H9 (cell line): ENCODE results near the gene SNX18. TPM values are rescaled to one million over a fixed set of nuclear protein-coding genes. Genes with fewer than 3 reads are reported as not detected.
A peak's percentile ranks its signal among the peaks of the same experiment; 100 is the strongest.

Experiments used
- DNase-seq: peaks from one replicate; pipeline ENCODE4 v3.0.0-alpha.2; 2017
- H2AFZ ChIP-seq: one replicate; pipeline ENCODE4 v1.6.1; 2013; ENCODE audit warnings: mild to moderate bottlenecking, low read length, control low read depth, moderate library complexity
- H2AK5ac ChIP-seq: 2 replicates; pipeline ENCODE4 v1.6.1; 2013; ENCODE audit warnings: low read length, control low read depth, mixed read lengths; ENCODE audit not compliant: insufficient read length
- H2BK120ac ChIP-seq: one replicate; pipeline ENCODE4 v1.6.1; 2013; ENCODE audit warnings: low read depth, mild to moderate bottlenecking, low read length, control low read depth, inconsistent platforms; ENCODE audit not compliant: poor library complexity, severe bottlenecking
- H2BK12ac ChIP-seq: 2 replicates; pipeline ENCODE4 v1.6.1; 2013; ENCODE audit warnings: low read length, control low read depth, mixed read lengths, low read depth; ENCODE audit not compliant: insufficient read length
- H2BK15ac ChIP-seq: 2 replicates; pipeline ENCODE4 v1.6.1; 2013; ENCODE audit warnings: low read depth, low read length, control low read depth
- H2BK20ac ChIP-seq: one replicate; pipeline ENCODE4 v1.6.1; 2013; ENCODE audit warnings: low read depth, mild to moderate bottlenecking, low read length, control low read depth, inconsistent platforms; ENCODE audit not compliant: poor library complexity, severe bottlenecking
- H2BK5ac ChIP-seq: 2 replicates; pipeline ENCODE4 v1.6.1; 2013; ENCODE audit warnings: low read length, control low read depth, mixed read lengths; ENCODE audit not compliant: insufficient read length
- H3K14ac ChIP-seq: 2 replicates; pipeline ENCODE4 v1.6.1; 2013; ENCODE audit warnings: low read length, control low read depth; ENCODE audit not compliant: insufficient read depth
- H3K18ac ChIP-seq: 2 replicates; pipeline ENCODE4 v1.6.1; 2013; ENCODE audit warnings: low read depth, mild to moderate bottlenecking, mixed read lengths, low read length, control low read depth; ENCODE audit not compliant: insufficient read length
- H3K23ac ChIP-seq: 2 replicates; pipeline ENCODE4 v1.6.1; 2013; ENCODE audit warnings: low read length, control low read depth, mixed read lengths, low read depth; ENCODE audit not compliant: insufficient read length
- H3K23me2 ChIP-seq: 2 replicates; pipeline ENCODE4 v1.6.1; 2013; ENCODE audit warnings: low read depth, mild to moderate bottlenecking, mixed read lengths, low read length, control low read depth; ENCODE audit not compliant: insufficient read length, poor library complexity, severe bottlenecking
- H3K27ac ChIP-seq: 2 replicates; pipeline ENCODE4 v1.5.1; 2013; ENCODE audit warnings: low read length, control low read depth, mixed read lengths, low read depth; ENCODE audit not compliant: insufficient read length
- H3K27me3 ChIP-seq: 2 replicates; pipeline ENCODE4 v1.6.1; 2013; ENCODE audit warnings: low read length, control low read depth, inconsistent platforms; ENCODE audit not compliant: insufficient read depth
- H3K4ac ChIP-seq: 2 replicates; pipeline ENCODE4 v1.6.1; 2013; ENCODE audit warnings: low read depth, mild to moderate bottlenecking, control low read depth, inconsistent platforms, low read length, moderate library complexity
- H3K4me1 ChIP-seq: 2 replicates; pipeline ENCODE4 v1.6.1; 2013; ENCODE audit warnings: low read length, control low read depth, inconsistent platforms; ENCODE audit not compliant: insufficient read depth
- H3K4me2 ChIP-seq: 2 replicates; pipeline ENCODE4 v1.6.1; 2013; ENCODE audit warnings: low read length, control low read depth, mixed read lengths; ENCODE audit not compliant: insufficient read length, insufficient read depth
- H3K56ac ChIP-seq: 2 replicates; pipeline ENCODE4 v1.6.1; 2013; ENCODE audit warnings: low read depth, mild to moderate bottlenecking, mixed read lengths, low read length, control low read depth; ENCODE audit not compliant: insufficient read length
- H3K79me1 ChIP-seq: 2 replicates; pipeline ENCODE4 v1.6.1; 2013; ENCODE audit warnings: low read depth, mild to moderate bottlenecking, moderate library complexity, low read length, control low read depth, inconsistent platforms; ENCODE audit not compliant: insufficient read depth, poor library complexity, severe bottlenecking
- H3K79me2 ChIP-seq: 2 replicates; pipeline ENCODE4 v1.6.1; 2013; ENCODE audit warnings: low read length, control low read depth, inconsistent platforms; ENCODE audit not compliant: insufficient read depth
- H3K9ac ChIP-seq: 2 replicates; pipeline ENCODE4 v1.6.1; 2013; ENCODE audit warnings: low read length, control low read depth, mixed read lengths; ENCODE audit not compliant: insufficient read length; ENCODE audit errors: extremely low read depth
- H3K9me3 ChIP-seq: one replicate; pipeline ENCODE4 v1.6.1; 2013; ENCODE audit warnings: low read depth, low read length, inconsistent platforms; ENCODE audit not compliant: control insufficient read depth
- H3T11ph ChIP-seq: one replicate; pipeline ENCODE4 v1.6.1; 2013; ENCODE audit warnings: mild to moderate bottlenecking, low read length, control low read depth, inconsistent platforms
- H4K20me1 ChIP-seq: one replicate; pipeline ENCODE4 v1.6.1; 2013; ENCODE audit not compliant: control insufficient read depth, insufficient read length, insufficient read depth
- H4K5ac ChIP-seq: 2 replicates; pipeline ENCODE4 v1.6.1; 2013; ENCODE audit warnings: low read depth, mild to moderate bottlenecking, mixed read lengths, low read length, control low read depth; ENCODE audit not compliant: insufficient read length
- H4K8ac ChIP-seq: replicated peaks from 2 replicates; pipeline ENCODE4 v1.6.1; 2013; ENCODE audit warnings: low read length, control low read depth, mixed read lengths, low read depth; ENCODE audit not compliant: insufficient read length
- H4K91ac ChIP-seq: 2 replicates; pipeline ENCODE4 v1.6.1; 2013; ENCODE audit warnings: low read depth, mild to moderate bottlenecking, moderate library complexity, mixed read lengths, low read length, control low read depth; ENCODE audit not compliant: insufficient read length
- H3K27ac Mint-ChIP-seq, 3 experiments: 2 replicates in 2 of 3; 3 replicates in 1 of 3; pipeline ENCODE4 v1.8.0; 2020 to 2021; ENCODE audit warnings: mixed read lengths in 3 of 3, mild to moderate bottlenecking in 1 of 3, moderate library complexity in 1 of 3
- H3K27me3 Mint-ChIP-seq: 2 replicates; pipeline ENCODE4 v1.8.0; 2021; ENCODE audit warnings: low read depth, mild to moderate bottlenecking, moderate library complexity, mixed read lengths
- H3K36me3 Mint-ChIP-seq, 3 experiments: 2 replicates in 2 of 3; 3 replicates in 1 of 3; pipeline ENCODE4 v1.8.0; 2020 to 2021; ENCODE audit warnings: low read depth in 3 of 3, mixed read lengths in 3 of 3; ENCODE audit not compliant: insufficient read depth in 1 of 3
- H3K4me1 Mint-ChIP-seq, 2 experiments: 2 replicates each; pipeline ENCODE4 v1.8.0; 2020; ENCODE audit warnings: mixed read lengths in 2 of 2
- H3K4me3 Mint-ChIP-seq, 2 experiments: 2 replicates in 1 of 2; 3 replicates in 1 of 2; pipeline ENCODE4 v1.8.0; 2020 to 2021; ENCODE audit warnings: mild to moderate bottlenecking in 2 of 2, mixed read lengths in 2 of 2, moderate library complexity in 1 of 2
- H3K9me3 Mint-ChIP-seq, 2 experiments: 2 replicates in 1 of 2; 3 replicates in 1 of 2; pipeline ENCODE4 v1.8.0; 2020; ENCODE audit warnings: mild to moderate bottlenecking in 2 of 2, mixed read lengths in 2 of 2, moderate library complexity in 1 of 2
- WGBS: extraction: QIAGEN DNeasy Blood & Tissue Kit; methylation state at CpG from one replicate; pipeline ENCODE4 v1.1.7; 2013; ENCODE audit warnings: missing lambda C conversion rate, low lambda C conversion rate, mixed read lengths; ENCODE audit not compliant: insufficient read length; ENCODE audit errors: extremely low coverage; 5-methylcytosine and 5-hydroxymethylcytosine counted together
- total RNA-seq: library from RNA; stranded (reverse); gene quantifications from 2 replicates; pipeline ENCODE4 v1.2.1, GENCODE V29; 2021
- TF ChIP-seq, protein P1 (sequence below): fragments of 200-600 bp; sonication (generic); conservative IDR thresholded peaks from 3 replicates; pipeline ENCODE4 v1.8.0; 2021; ENCODE audit warnings: antibody characterized with exemption, mild to moderate bottlenecking

Gene SNX18
- total RNA-seq, 1 experiment from 2014 or later, result 17.2 TPM

DNA sequence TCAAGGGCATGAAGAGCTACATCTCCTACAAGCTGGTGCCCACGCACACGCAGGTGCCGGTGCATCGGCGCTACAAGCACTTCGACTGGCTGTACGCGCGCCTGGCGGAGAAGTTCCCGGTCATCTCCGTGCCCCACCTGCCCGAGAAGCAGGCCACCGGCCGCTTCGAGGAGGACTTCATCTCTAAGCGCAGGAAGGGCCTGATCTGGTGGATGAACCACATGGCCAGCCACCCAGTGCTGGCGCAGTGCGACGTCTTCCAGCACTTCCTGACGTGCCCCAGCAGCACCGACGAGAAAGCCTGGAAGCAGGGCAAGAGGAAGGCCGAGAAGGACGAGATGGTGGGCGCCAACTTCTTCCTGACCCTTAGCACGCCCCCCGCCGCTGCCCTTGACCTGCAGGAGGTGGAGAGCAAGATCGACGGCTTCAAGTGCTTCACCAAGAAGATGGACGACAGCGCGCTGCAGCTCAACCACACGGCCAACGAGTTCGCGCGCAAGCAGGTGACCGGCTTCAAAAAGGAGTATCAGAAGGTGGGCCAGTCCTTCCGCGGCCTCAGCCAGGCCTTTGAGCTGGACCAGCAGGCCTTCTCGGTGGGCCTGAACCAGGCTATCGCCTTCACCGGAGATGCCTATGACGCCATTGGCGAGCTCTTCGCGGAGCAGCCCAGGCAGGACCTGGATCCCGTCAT, 1.4 kb downstream of the SNX18 start:
- Mint-ChIP-seq H3K36me3 (peaks cover 5 to 14% (median 13%) of the 10 kb centered on the region in 3 experiments; a peak in 5 of 7 replicates), H3K4me1 (peaks cover 43 to 48% of the 10 kb centered on the region in 2 experiments), H3K27me3 (peaks cover 26% of the 10 kb centered on the region), H3K9me3 (no peaks in the 10 kb centered on the region; a peak in 1 of 5 replicates), H3K27ac (no peak overlapping the region), H3K4me3 (peak overlapping the region; percentile 52 to 77)
- no peak overlapping the region for H4K8ac ChIP-seq
- peaks cover 3% of the 10 kb centered on the region; the same call in 1 of the 2 replicates for H3K27me3 ChIP-seq
- no peak overlapping the region for H3K56ac ChIP-seq
- H3K79me2 ChIP-seq, result peaks cover 9% of the 10 kb centered on the region; the same call in 1 of the 2 replicates
- peak overlapping the region; percentile 68 for H3K4me2 ChIP-seq
- TF ChIP-seq, protein P1, sequence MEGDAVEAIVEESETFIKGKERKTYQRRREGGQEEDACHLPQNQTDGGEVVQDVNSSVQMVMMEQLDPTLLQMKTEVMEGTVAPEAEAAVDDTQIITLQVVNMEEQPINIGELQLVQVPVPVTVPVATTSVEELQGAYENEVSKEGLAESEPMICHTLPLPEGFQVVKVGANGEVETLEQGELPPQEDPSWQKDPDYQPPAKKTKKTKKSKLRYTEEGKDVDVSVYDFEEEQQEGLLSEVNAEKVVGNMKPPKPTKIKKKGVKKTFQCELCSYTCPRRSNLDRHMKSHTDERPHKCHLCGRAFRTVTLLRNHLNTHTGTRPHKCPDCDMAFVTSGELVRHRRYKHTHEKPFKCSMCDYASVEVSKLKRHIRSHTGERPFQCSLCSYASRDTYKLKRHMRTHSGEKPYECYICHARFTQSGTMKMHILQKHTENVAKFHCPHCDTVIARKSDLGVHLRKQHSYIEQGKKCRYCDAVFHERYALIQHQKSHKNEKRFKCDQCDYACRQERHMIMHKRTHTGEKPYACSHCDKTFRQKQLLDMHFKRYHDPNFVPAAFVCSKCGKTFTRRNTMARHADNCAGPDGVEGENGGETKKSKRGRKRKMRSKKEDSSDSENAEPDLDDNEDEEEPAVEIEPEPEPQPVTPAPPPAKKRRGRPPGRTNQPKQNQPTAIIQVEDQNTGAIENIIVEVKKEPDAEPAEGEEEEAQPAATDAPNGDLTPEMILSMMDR, result no peak
- H3K27ac ChIP-seq, result no peak overlapping the region
- no peaks in the 10 kb centered on the region for H4K20me1 ChIP-seq
- H3K4me1 ChIP-seq, result 0 out of 2 replicates have a peak, but pooled peaks cover 2% of the 10 kb centered on the region
- no peak overlapping the region for H2AFZ ChIP-seq
- no peak overlapping the region; the same call in 1 of the 2 replicates for H3K14ac ChIP-seq
- H2BK20ac ChIP-seq, result no peak overlapping the region
- no peaks in the 10 kb centered on the region for H3K79me1 ChIP-seq
- H3T11ph ChIP-seq, result no peak overlapping the region
- H2BK120ac ChIP-seq, result no peak overlapping the region
- H4K5ac ChIP-seq, result no peak overlapping the region
- H2BK15ac ChIP-seq, result no peak overlapping the region
- H3K9me3 ChIP-seq, result no peaks in the 10 kb centered on the region
- no peak overlapping the region for H4K91ac ChIP-seq
- no peak overlapping the region for H2BK5ac ChIP-seq
- H3K18ac ChIP-seq, result no peak overlapping the region
- peaks cover 7% of the 10 kb centered on the region for H3K23me2 ChIP-seq
- no CpG with 5 or more reads among the region's 50 CpGs for WGBS
- DNase-seq, result no peak
- H3K9ac ChIP-seq, result no peak overlapping the region
- no peak overlapping the region for H2AK5ac ChIP-seq
- H2BK12ac ChIP-seq, result no peak overlapping the region
- no peak overlapping the region for H3K4ac ChIP-seq
- H3K23ac ChIP-seq, result no peak overlapping the region
